CD4-positive, alpha-beta T cell (primary cell): ENCODE data around the gene EXPH5. TPM values are rescaled to one million over a fixed set of nuclear protein-coding genes. Genes with fewer than 3 reads are reported as not detected.

ENCODE experiments used
- ATAC-seq: fragments of 200-7000 bp; cut with Tn5 transposase; one replicate; pipeline ENCODE4 v1.10.0; 2022; ENCODE audit warnings: mild to moderate bottlenecking; ENCODE audit not compliant: poor library complexity
- CTCF ChIA-PET: fragments of 350-600 bp; sonication (Branson Sonifier 250); formaldehyde crosslinking; loops from one replicate; lab custom pipeline; 2021; ENCODE audit warnings: antibody characterized with exemption, inconsistent platforms; lab: Charles Lee
- POLR2A ChIA-PET: fragments of 350-600 bp; sonication (Branson Sonifier 250); formaldehyde crosslinking; loops from one replicate; lab custom pipeline; 2021; ENCODE audit warnings: antibody characterized with exemption, inconsistent platforms; lab: Charles Lee
- DNase-seq, 14 experiments: peaks; one replicate each; pipeline ENCODE4 v3.0.0-alpha.2; 2013 to 2020; ENCODE audit warnings: mixed read lengths in 2 of 14
- H3K27ac ChIP-seq, 2 donors: one replicate each; pipeline versions ENCODE4 v1.5.1 to v1.7.0; 2013; ENCODE audit warnings: low read length in 2 of 2, low read depth in 1 of 2, mild to moderate bottlenecking in 1 of 2
- H3K27me3 ChIP-seq, 2 experiments: 1 replicate in 1 of 2; 2 replicates in 1 of 2; pipeline versions ENCODE4 v1.6.1 to v1.7.0; 2013; ENCODE audit warnings: low read length in 2 of 2, control low read depth in 1 of 2, mild to moderate bottlenecking in 1 of 2, moderate library complexity in 1 of 2; ENCODE audit not compliant: insufficient read depth in 2 of 2, control insufficient read depth in 1 of 2
- H3K36me3 ChIP-seq: one replicate; pipeline ENCODE4 v1.6.1; 2013; ENCODE audit warnings: low read length, control low read depth; ENCODE audit not compliant: insufficient read depth
- H3K4me1 ChIP-seq: one replicate; pipeline ENCODE4 v1.6.1; 2013; ENCODE audit warnings: low read length, control low read depth; ENCODE audit not compliant: insufficient read depth
- H3K4me3 ChIP-seq: one replicate; pipeline ENCODE4 v1.5.1; 2013; ENCODE audit warnings: mild to moderate bottlenecking, low read length, moderate library complexity
- H3K9me3 ChIP-seq, 2 experiments: 1 replicate in 1 of 2; 2 replicates in 1 of 2; pipeline versions ENCODE4 v1.6.1 to v1.7.0; 2013; ENCODE audit warnings: low read length in 2 of 2, mild to moderate bottlenecking in 2 of 2, control low read depth in 1 of 2, moderate library complexity in 1 of 2; ENCODE audit not compliant: control insufficient read depth in 1 of 2, insufficient read depth in 1 of 2
- H3K27ac Mint-ChIP-seq: one replicate; pipeline ENCODE4 v1.8.0; 2020; ENCODE audit warnings: mixed read lengths
- H3K27me3 Mint-ChIP-seq: one replicate; pipeline ENCODE4 v1.8.0; 2021; ENCODE audit warnings: mixed read lengths
- H3K36me3 Mint-ChIP-seq: one replicate; pipeline ENCODE4 v1.8.0; 2021; ENCODE audit warnings: low read depth, mixed read lengths
- H3K4me1 Mint-ChIP-seq: one replicate; pipeline ENCODE4 v1.8.0; 2021; ENCODE audit warnings: low read depth, mixed read lengths
- H3K4me3 Mint-ChIP-seq: one replicate; pipeline ENCODE4 v1.8.0; 2020; ENCODE audit warnings: mild to moderate bottlenecking, mixed read lengths
- H3K9me3 Mint-ChIP-seq: one replicate; pipeline ENCODE4 v1.8.0; 2020; ENCODE audit warnings: mixed read lengths
- CTCF ChIP-seq: fragments of 200-600 bp; IDR thresholded peaks from one replicate; pipeline ENCODE4 v1.8.0; 2022; ENCODE audit warnings: antibody characterized with exemption, mild to moderate bottlenecking
- intact Hi-C, 2 experiments: fragments of 100-400 bp; cut with DNase I in 1 of 2; cut with micrococcal nuclease in 1 of 2; formaldehyde crosslinking; loops; one replicate each; pipeline versions ENCODE4 v1.15.1 to v1.9.0; 2023 to 2025; cut with DNase I, micrococcal nuclease
- total RNA-seq, 174 experiments: library from RNA in 2 of 174; stranded (reverse) in 2 of 174; gene quantifications; one replicate each; pipeline ENCODE4 v1.2.3 and lab custom pipeline; 2021 to 2026

Gene EXPH5
- total RNA-seq, 2 experiments from 2014 or later: 2.0 to 3.7 TPM

GRCh38 chr11:108614086-108614485, 20.5 kb upstream of the EXPH5 start:
- TF ChIP-seq CTCF: no peak
- peaks cover 0 to 6% of the 10 kb centered on the region in 2 experiments for H3K27me3 ChIP-seq
- no peak overlapping the region for H3K4me3 ChIP-seq
- no peaks in the 10 kb centered on the region for H3K9me3 ChIP-seq
- H3K4me1 Mint-ChIP-seq: no peaks in the 10 kb centered on the region
- no peaks in the 10 kb centered on the region for H3K36me3 ChIP-seq
- ATAC-seq (no peak), DNase-seq (no peak)
- ChIA-PET POLR2A (interaction anchor here (0.6 kb wide), 1 partner anchor 12 kb away, joined by 4 read pairs; no protein-coding TSS in a partner anchor), CTCF (interaction anchor here (1.0 kb wide), 1 partner anchor 19 kb away, joined by 3 read pairs; no protein-coding TSS in a partner anchor)
- H3K9me3 Mint-ChIP-seq: no peaks in the 10 kb centered on the region
- intact Hi-C loops: no loop called here
- H3K4me3 Mint-ChIP-seq: no peak overlapping the region
- H3K27me3 Mint-ChIP-seq: peaks cover 13% of the 10 kb centered on the region
- no peak overlapping the region for H3K27ac Mint-ChIP-seq
- no peaks in the 10 kb centered on the region for H3K4me1 ChIP-seq
- no peak overlapping the region for H3K27ac ChIP-seq
- no peaks in the 10 kb centered on the region for H3K36me3 Mint-ChIP-seq

GRCh38 chr11:108609682-108610081, 16.1 kb upstream of the EXPH5 start:
- Histone ChIP-seq H3K27me3 (peaks cover 0 to 4% of the 10 kb centered on the region in 2 experiments), H3K27ac (no peak overlapping the region), H3K36me3 (no peaks in the 10 kb centered on the region), H3K4me3 (no peak overlapping the region), H3K4me1 (no peaks in the 10 kb centered on the region), H3K9me3 (no peaks in the 10 kb centered on the region)
- peaks cover 23% of the 10 kb centered on the region for H3K27me3 Mint-ChIP-seq
- no peak overlapping the region for H3K4me3 Mint-ChIP-seq
- no peak for TF ChIP-seq CTCF
- DNase-seq (no peak), ATAC-seq (no peak)
- ChIA-PET CTCF (no interaction called here), POLR2A (no interaction called here)
- H3K36me3 Mint-ChIP-seq: no peaks in the 10 kb centered on the region
- intact Hi-C loops: no loop called here
- no peaks in the 10 kb centered on the region for H3K4me1 Mint-ChIP-seq
- no peaks in the 10 kb centered on the region for H3K9me3 Mint-ChIP-seq
- no peak overlapping the region for H3K27ac Mint-ChIP-seq

GRCh38 chr11:108608548-108608947, 15.0 kb upstream of the EXPH5 start:
- no peaks in the 10 kb centered on the region for H3K36me3 Mint-ChIP-seq

More at GRCh38 chr11:108608548-108608947, 15.0 kb upstream of the EXPH5 start:
- Histone ChIP-seq H3K4me1 (no peaks in the 10 kb centered on the region), H3K4me3 (no peak overlapping the region), H3K36me3 (no peaks in the 10 kb centered on the region), H3K27me3 (peaks cover 0 to 4% of the 10 kb centered on the region in 2 experiments), H3K9me3 (no peaks in the 10 kb centered on the region), H3K27ac (no peak overlapping the region)
- Mint-ChIP-seq H3K27me3 (peaks cover 25% of the 10 kb centered on the region), H3K4me1 (no peaks in the 10 kb centered on the region), H3K9me3 (no peaks in the 10 kb centered on the region), H3K27ac (no peak overlapping the region), H3K4me3 (no peak overlapping the region)
- no peak for TF ChIP-seq CTCF
- ATAC-seq (no peak), DNase-seq (no peak)
- intact Hi-C loops: no loop called here
- CTCF ChIA-PET: no interaction called here
- POLR2A ChIA-PET: no interaction called here
